Natural killer cell (primary cell): ENCODE measurements around the gene ZAP70. TPM values are rescaled to one million over a fixed set of nuclear protein-coding genes. Genes with fewer than 3 reads are reported as not detected.
"Not testable (repeated sequence)": the region's sequence is repeated elsewhere in the genome, so short reads cannot be mapped to it uniquely, and the experiment has no call there.

ENCODE experiments used
- ATAC-seq, 3 donors: fragments of 150-1000 bp in 2 of 3; fragments of 200-7000 bp in 1 of 3; cut with Tn5 transposase; 1 replicate in 1 of 3; 2 replicates in 2 of 3; pipeline ENCODE4 v1.10.0; 2021; ENCODE audit warnings: mild to moderate bottlenecking in 2 of 3, moderate library complexity in 2 of 3
- DNase-seq, 2 donors: peaks; one replicate each; pipeline versions ENCODE4 v3.0.0 to v3.0.0-alpha.2; 2013 to 2021; ENCODE audit warnings: mixed read lengths in 1 of 2
- H3K27ac ChIP-seq: one replicate; pipeline ENCODE4 v1.5.1; 2013; ENCODE audit warnings: mild to moderate bottlenecking, low read length
- H3K27me3 ChIP-seq: one replicate; pipeline ENCODE4 v1.6.1; 2013; ENCODE audit warnings: low read length; ENCODE audit not compliant: control insufficient read depth, insufficient read depth
- H3K36me3 ChIP-seq: one replicate; pipeline ENCODE4 v1.6.1; 2013; ENCODE audit warnings: low read length; ENCODE audit not compliant: control insufficient read depth, insufficient read depth
- H3K4me1 ChIP-seq: one replicate; pipeline ENCODE4 v1.6.1; 2013; ENCODE audit warnings: low read length; ENCODE audit not compliant: control insufficient read depth, insufficient read depth
- H3K4me3 ChIP-seq: one replicate; pipeline ENCODE4 v1.5.1; 2013; ENCODE audit warnings: low read length
- H3K9me3 ChIP-seq: one replicate; pipeline ENCODE4 v1.6.1; 2013; ENCODE audit warnings: low read length; ENCODE audit not compliant: control insufficient read depth, insufficient read depth
- H3K27ac Mint-ChIP-seq, 2 donors: one replicate each; pipeline ENCODE4 v1.8.0; 2022; ENCODE audit warnings: mild to moderate bottlenecking in 2 of 2, mixed read lengths in 2 of 2, moderate library complexity in 1 of 2
- H3K27me3 Mint-ChIP-seq, 2 donors: one replicate each; pipeline ENCODE4 v1.8.0; 2022; ENCODE audit warnings: low read depth in 2 of 2, mixed read lengths in 2 of 2
- H3K36me3 Mint-ChIP-seq: one replicate; pipeline ENCODE4 v1.8.0; 2022; ENCODE audit warnings: mixed read lengths
- H3K4me1 Mint-ChIP-seq, 2 donors: one replicate each; pipeline ENCODE4 v1.8.0; 2022; ENCODE audit warnings: mixed read lengths in 2 of 2
- H3K4me3 Mint-ChIP-seq: one replicate; pipeline ENCODE4 v1.8.0; 2022; ENCODE audit warnings: mild to moderate bottlenecking, moderate library complexity, mixed read lengths
- H3K9me3 Mint-ChIP-seq, 2 donors: one replicate each; pipeline ENCODE4 v1.8.0; 2022; ENCODE audit warnings: mixed read lengths in 2 of 2
- CTCF ChIP-seq: fragments of 200-600 bp; IDR thresholded peaks from one replicate; pipeline ENCODE4 v1.8.0; 2022; ENCODE audit warnings: antibody characterized with exemption
- WGBS: methylation state at CpG from one replicate; pipeline ENCODE4 v1.1.7; 2013; ENCODE audit warnings: missing lambda C conversion rate; ENCODE audit not compliant: insufficient coverage; 5-methylcytosine and 5-hydroxymethylcytosine counted together
- intact Hi-C: fragments of 100-400 bp; cut with micrococcal nuclease; formaldehyde crosslinking; loops from one replicate; pipeline ENCODE4 v1.14.2; 2022
- total RNA-seq, 4 donors: library from RNA; stranded (reverse); fragments of 120-200 nt in 1 of 4; gene quantifications; one replicate each; pipeline versions ENCODE4 v1.2.3 to v1.2.4, GENCODE V29; 2013 to 2022

The ZAP70 gene
- total RNA-seq, 3 donors from 2014 or later (not counting 1 experiment from before 2014, with no cell fraction given) = 883 to 1,008 (median 954) TPM

- no peaks in the 10 kb centered on the region for H3K4me1 Mint-ChIP-seq
- no peak overlapping the region for H3K27ac Mint-ChIP-seq
- DNase-seq (no peak), ATAC-seq (no peak)
- H3K27ac ChIP-seq = no peak overlapping the region
- H3K27me3 Mint-ChIP-seq = peaks cover 6 to 29% of the 10 kb centered on the region in 2 donors
- no peak overlapping the region for H3K4me3 Mint-ChIP-seq
- H3K36me3 Mint-ChIP-seq = no peaks in the 10 kb centered on the region
- no peaks in the 10 kb centered on the region for H3K4me1 ChIP-seq
- H3K9me3 Mint-ChIP-seq = no peaks in the 10 kb centered on the region
- no peaks in the 10 kb centered on the region for H3K9me3 ChIP-seq
- intact Hi-C loops = no loop called here
- no peaks in the 10 kb centered on the region for H3K36me3 ChIP-seq
- TF ChIP-seq CTCF = no peak
- no peak overlapping the region for H3K4me3 ChIP-seq
- no peaks in the 10 kb centered on the region for H3K27me3 ChIP-seq
- WGBS = 86% methylated on average over 5 of the region's 5 CpGs
These were observed 37.8 kb upstream of the ZAP70 start for GRCh38 chr2:97675430-97676113.

- no peak for TF ChIP-seq CTCF
- no peak overlapping the region for H3K4me3 ChIP-seq
- no peaks in the 10 kb centered on the region for H3K4me1 ChIP-seq
- no peaks in the 10 kb centered on the region for H3K9me3 ChIP-seq
- Mint-ChIP-seq H3K4me3 (no peak overlapping the region), H3K4me1 (no peaks in the 10 kb centered on the region), H3K36me3 (no peaks in the 10 kb centered on the region), H3K27me3 (peaks cover 6 to 29% of the 10 kb centered on the region in 2 donors), H3K9me3 (no peaks in the 10 kb centered on the region), H3K27ac (no peak overlapping the region)
- WGBS = 100% methylated on average over 1 of the region's 1 CpG
- DNase-seq (no peak), ATAC-seq (no peak)
- no peaks in the 10 kb centered on the region for H3K36me3 ChIP-seq
- H3K27ac ChIP-seq = no peak overlapping the region
- no peaks in the 10 kb centered on the region for H3K27me3 ChIP-seq
- intact Hi-C loops = no loop called here
These were observed 36.8 kb upstream of the ZAP70 start for GRCh38 chr2:97676620-97677019.

- H3K9me3 ChIP-seq = no peaks in the 10 kb centered on the region
- no peak for TF ChIP-seq CTCF
- Mint-ChIP-seq H3K9me3 (no peaks in the 10 kb centered on the region), H3K27ac (no peak overlapping the region), H3K27me3 (peaks cover 6 to 29% of the 10 kb centered on the region in 2 donors), H3K4me1 (no peaks in the 10 kb centered on the region), H3K36me3 (no peaks in the 10 kb centered on the region), H3K4me3 (no peak overlapping the region)
- no peaks in the 10 kb centered on the region for H3K36me3 ChIP-seq
- DNase-seq = no peak
- no peaks in the 10 kb centered on the region for H3K4me1 ChIP-seq
- no peaks in the 10 kb centered on the region for H3K27me3 ChIP-seq
- intact Hi-C loops = no loop called here
- WGBS = 100% methylated on average over 2 of the region's 2 CpGs
- no peak for ATAC-seq
- no peak overlapping the region for H3K27ac ChIP-seq
- no peak overlapping the region for H3K4me3 ChIP-seq
These were observed 35.9 kb upstream of the ZAP70 start for GRCh38 chr2:97677480-97677879.

- intact Hi-C loops = no loop called here
These were observed 35.1 kb upstream of the ZAP70 start for GRCh38 chr2:97678298-97678697.

GRCh38 chr2:97687235-97687634, 26.1 kb upstream of the ZAP70 start:
- H3K9me3 ChIP-seq, H3K27me3 Mint-ChIP-seq, H3K27ac Mint-ChIP-seq, H3K4me3 ChIP-seq, H3K27me3 ChIP-seq, H3K36me3 ChIP-seq, H3K9me3 Mint-ChIP-seq, H3K4me1 ChIP-seq, H3K27ac ChIP-seq, ATAC-seq, intact Hi-C loops, H3K4me3 Mint-ChIP-seq, H3K36me3 Mint-ChIP-seq, H3K4me1 Mint-ChIP-seq, DNase-seq: not testable (repeated sequence)
- WGBS = 93% methylated on average over 1 of the region's 3 CpGs

More at GRCh38 chr2:97678298-97678697, 35.1 kb upstream of the ZAP70 start:
- Mint-ChIP-seq H3K27me3 (peaks cover 6 to 29% of the 10 kb centered on the region in 2 donors), H3K4me1 (no peaks in the 10 kb centered on the region), H3K27ac (no peak overlapping the region), H3K9me3 (no peaks in the 10 kb centered on the region), H3K4me3 (no peak overlapping the region), H3K36me3 (no peaks in the 10 kb centered on the region)
- Histone ChIP-seq H3K4me3 (no peak overlapping the region), H3K4me1 (no peaks in the 10 kb centered on the region), H3K27me3 (no peaks in the 10 kb centered on the region), H3K9me3 (no peaks in the 10 kb centered on the region), H3K36me3 (no peaks in the 10 kb centered on the region), H3K27ac (no peak overlapping the region)
- DNase-seq = no peak
- no peak for ATAC-seq
- 80% methylated on average over 1 of the region's 1 CpG for WGBS
- no peak for TF ChIP-seq CTCF
